Measurements from ENCODE around the gene CREB3L1. TPM values are rescaled to one million over a fixed set of nuclear protein-coding genes. Genes with fewer than 3 reads are reported as not detected.

CREB3L1 gene
- total and polyA plus RNA-seq, 2 of the 13 experiments (the other 11 are each of a cell fraction or from before 2014, with no cell fraction given) = not detected

GRCh38 chr11:46273511-46274205 is 3.8 kb upstream of the CREB3L1 start (continued):
- TF ChIP-seq PRDM15 (CRISPR knock-in tag; IDR thresholded peaks at IDR 0.05) (0 out of 2 replicates have a peak, but pooled peaks have one; percentile 43), XBP1 (CRISPR knock-in tag; IDR thresholded peaks at IDR 0.05) (no peak), POLR2A (IDR thresholded peaks at IDR 0.05; ENCODE audit: insufficient read depth in 1 of 2, low read depth in 2 of 2, low read length in 2 of 2) (no peak), MED1 (CRISPR knock-in tag; IDR thresholded peaks at IDR 0.05) (peak; percentile 60), RXRA (CRISPR knock-in tag; IDR thresholded peaks at IDR 0.05) (peak; percentile 68; the same call in 1 of the 2 replicates), ZNF879 (CRISPR knock-in tag; IDR thresholded peaks at IDR 0.05) (no peak), TFAP4 (IDR thresholded peaks at IDR 0.05; ENCODE audit: borderline replicate concordance, low read depth) (peak; percentile 51; the same call in 1 of the 2 replicates), SIX4 (CRISPR knock-in tag; IDR thresholded peaks at IDR 0.05) (0 out of 2 replicates have a peak, but pooled peaks have one; percentile 31), ZNF142 (CRISPR knock-in tag; IDR thresholded peaks at IDR 0.05) (no peak), FOXC1 (CRISPR knock-in tag; IDR thresholded peaks at IDR 0.05; ENCODE audit: borderline replicate concordance) (no peak), ZNF282 (IDR thresholded peaks at IDR 0.05; ENCODE audit: partially characterized antibody) (no peak), POLR2G (IDR thresholded peaks at IDR 0.05; ENCODE audit: low read depth, low read length) (no peak), SNAPC5 (CRISPR knock-in tag; IDR thresholded peaks at IDR 0.05; ENCODE audit: borderline replicate concordance) (no peak), THRA (CRISPR knock-in tag; IDR thresholded peaks at IDR 0.05; ENCODE audit: borderline replicate concordance) (peak; percentile 54; the same call in 1 of the 2 replicates), ZEB1 (IDR thresholded peaks at IDR 0.05; ENCODE audit: insufficient replicate concordance, low read depth) (no peak), CREM (IDR thresholded peaks at IDR 0.05) (peak; percentile 31; the same call in 1 of the 2 replicates), CREM (CRISPR knock-in tag; IDR thresholded peaks at IDR 0.05) (no peak), AKAP8 (CRISPR knock-in tag; IDR thresholded peaks at IDR 0.05) (no peak), ZFP82 (CRISPR knock-in tag; IDR thresholded peaks at IDR 0.05; ENCODE audit: borderline replicate concordance) (no peak)
